Ishikawa (cell line): ENCODE results near the gene LENEP.

ENCODE experiments used
- CEBPB ChIP-seq: IDR thresholded peaks from 2 replicates; pipeline ENCODE4 v1.6.1; 2012
- CREB1 ChIP-seq: IDR thresholded peaks from 2 replicates; pipeline ENCODE4 v1.6.1; 2012; ENCODE audit warnings: low read depth
- EGR1 ChIP-seq: IDR thresholded peaks from 2 replicates; pipeline ENCODE4 v1.6.1; 2012
- EP300 ChIP-seq: IDR thresholded peaks from 2 replicates; pipeline ENCODE4 v1.6.1; 2012; ENCODE audit warnings: borderline replicate concordance
- FOXM1 ChIP-seq: IDR thresholded peaks from 2 replicates; pipeline ENCODE4 v1.6.1; 2012; ENCODE audit warnings: low read depth, borderline replicate concordance
- NFIC ChIP-seq: IDR thresholded peaks from 2 replicates; pipeline ENCODE4 v1.6.1; 2012
- RAD21 ChIP-seq: IDR thresholded peaks from 2 replicates; pipeline ENCODE4 v1.6.1; 2012; ENCODE audit warnings: low read depth
- TAF1 ChIP-seq: IDR thresholded peaks from 2 replicates; pipeline ENCODE4 v1.6.1; 2012; ENCODE audit warnings: low read depth, mild to moderate bottlenecking
- TCF12 ChIP-seq: IDR thresholded peaks from 2 replicates; pipeline ENCODE4 v1.6.1; 2012; ENCODE audit warnings: low read depth
- YY1 ChIP-seq: IDR thresholded peaks from 2 replicates; pipeline ENCODE4 v1.6.1; 2012; ENCODE audit warnings: low read depth
- ZBTB7A ChIP-seq: IDR thresholded peaks from 2 replicates; pipeline ENCODE4 v1.6.1; 2012; ENCODE audit warnings: low read depth
- TF ChIP-seq, protein P1 (sequence below): IDR thresholded peaks from 2 replicates; pipeline ENCODE4 v1.6.1; 2012; ENCODE audit warnings: low read depth, mild to moderate bottlenecking
- TF ChIP-seq, protein P2 (sequence below): IDR thresholded peaks from 2 replicates; pipeline ENCODE4 v1.6.1; 2012
- TF ChIP-seq, protein P3 (sequence below): IDR thresholded peaks from 2 replicates; pipeline ENCODE4 v1.6.1; 2012

DNA sequence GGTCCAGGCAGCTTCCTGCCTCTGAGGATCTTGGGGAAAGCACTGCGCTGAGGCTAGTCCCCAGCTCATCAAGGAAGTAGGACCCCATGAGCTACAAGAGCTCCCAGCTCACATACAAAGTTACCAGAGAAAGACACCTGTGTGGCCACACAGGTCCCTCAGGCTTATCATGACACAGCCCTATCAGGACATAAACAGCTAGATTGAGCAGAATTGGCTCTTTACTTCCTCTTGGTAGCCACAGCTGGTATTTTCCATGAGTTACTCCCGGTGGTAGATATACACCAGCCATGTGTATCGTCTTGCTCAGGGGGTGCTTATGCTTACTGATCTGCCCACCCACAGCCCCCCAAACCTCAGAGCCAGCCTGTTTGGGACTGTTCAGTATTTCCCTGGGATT, 1.2 kb downstream of the LENEP start:
- TF ChIP-seq RAD21 (no peak), EGR1 (no peak), ZBTB7A (no peak), CREB1 (no peak), CEBPB (no peak), YY1 (no peak), FOXM1 (no peak), EP300 (no peak), TCF12 (no peak), TAF1 (no peak), NFIC (no peak)
- TF ChIP-seq, protein P1, sequence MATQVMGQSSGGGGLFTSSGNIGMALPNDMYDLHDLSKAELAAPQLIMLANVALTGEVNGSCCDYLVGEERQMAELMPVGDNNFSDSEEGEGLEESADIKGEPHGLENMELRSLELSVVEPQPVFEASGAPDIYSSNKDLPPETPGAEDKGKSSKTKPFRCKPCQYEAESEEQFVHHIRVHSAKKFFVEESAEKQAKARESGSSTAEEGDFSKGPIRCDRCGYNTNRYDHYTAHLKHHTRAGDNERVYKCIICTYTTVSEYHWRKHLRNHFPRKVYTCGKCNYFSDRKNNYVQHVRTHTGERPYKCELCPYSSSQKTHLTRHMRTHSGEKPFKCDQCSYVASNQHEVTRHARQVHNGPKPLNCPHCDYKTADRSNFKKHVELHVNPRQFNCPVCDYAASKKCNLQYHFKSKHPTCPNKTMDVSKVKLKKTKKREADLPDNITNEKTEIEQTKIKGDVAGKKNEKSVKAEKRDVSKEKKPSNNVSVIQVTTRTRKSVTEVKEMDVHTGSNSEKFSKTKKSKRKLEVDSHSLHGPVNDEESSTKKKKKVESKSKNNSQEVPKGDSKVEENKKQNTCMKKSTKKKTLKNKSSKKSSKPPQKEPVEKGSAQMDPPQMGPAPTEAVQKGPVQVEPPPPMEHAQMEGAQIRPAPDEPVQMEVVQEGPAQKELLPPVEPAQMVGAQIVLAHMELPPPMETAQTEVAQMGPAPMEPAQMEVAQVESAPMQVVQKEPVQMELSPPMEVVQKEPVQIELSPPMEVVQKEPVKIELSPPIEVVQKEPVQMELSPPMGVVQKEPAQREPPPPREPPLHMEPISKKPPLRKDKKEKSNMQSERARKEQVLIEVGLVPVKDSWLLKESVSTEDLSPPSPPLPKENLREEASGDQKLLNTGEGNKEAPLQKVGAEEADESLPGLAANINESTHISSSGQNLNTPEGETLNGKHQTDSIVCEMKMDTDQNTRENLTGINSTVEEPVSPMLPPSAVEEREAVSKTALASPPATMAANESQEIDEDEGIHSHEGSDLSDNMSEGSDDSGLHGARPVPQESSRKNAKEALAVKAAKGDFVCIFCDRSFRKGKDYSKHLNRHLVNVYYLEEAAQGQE = no peak
- TF ChIP-seq, protein P2, sequence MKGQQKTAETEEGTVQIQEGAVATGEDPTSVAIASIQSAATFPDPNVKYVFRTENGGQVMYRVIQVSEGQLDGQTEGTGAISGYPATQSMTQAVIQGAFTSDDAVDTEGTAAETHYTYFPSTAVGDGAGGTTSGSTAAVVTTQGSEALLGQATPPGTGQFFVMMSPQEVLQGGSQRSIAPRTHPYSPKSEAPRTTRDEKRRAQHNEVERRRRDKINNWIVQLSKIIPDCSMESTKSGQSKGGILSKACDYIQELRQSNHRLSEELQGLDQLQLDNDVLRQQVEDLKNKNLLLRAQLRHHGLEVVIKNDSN = no peak
- TF ChIP-seq, protein P3, sequence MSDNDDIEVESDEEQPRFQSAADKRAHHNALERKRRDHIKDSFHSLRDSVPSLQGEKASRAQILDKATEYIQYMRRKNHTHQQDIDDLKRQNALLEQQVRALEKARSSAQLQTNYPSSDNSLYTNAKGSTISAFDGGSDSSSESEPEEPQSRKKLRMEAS = no peak
